H54 (cell line): ENCODE data around the gene PLEKHG4B.
"Not testable (repeated sequence)": the region's sequence is repeated elsewhere in the genome, so short reads cannot be mapped to it uniquely, and the experiment has no call there.

Experiments used
- DNase-seq: peaks from one replicate; pipeline ENCODE4 v3.0.0; 2011; ENCODE audit warnings: low spot score, mixed read lengths; ENCODE audit not compliant: insufficient read length
- FAIRE-seq: peaks from 3 replicates; lab custom pipeline; 2011; peaks lifted over from hg19 to GRCh38; lab: Jason Lieb, UNC
- POLR2A ChIP-seq: IDR thresholded peaks from 2 replicates; pipeline ENCODE4 v1.6.1; 2011; ENCODE audit warnings: low read depth, mild to moderate bottlenecking, low read length

Gene PLEKHG4B

GRCh38 chr5:218457-219291, 126.7 kb downstream of the PLEKHG4B start:
- DNase-seq = no peak
- FAIRE-seq = no peak

GRCh38 chr5:219460-219863, 127.5 kb downstream of the PLEKHG4B start:
- FAIRE-seq (no peak), DNase-seq (no peak)
- no peak for TF ChIP-seq POLR2A

More at GRCh38 chr5:218457-219291, 126.7 kb downstream of the PLEKHG4B start:
- TF ChIP-seq POLR2A = no peak

- no peak for DNase-seq
- TF ChIP-seq POLR2A = no peak
- FAIRE-seq = no peak
Measured at GRCh38 chr5:219991-220390, 128.0 kb downstream of the PLEKHG4B start.

- FAIRE-seq, DNase-seq: not testable (repeated sequence)
Measured at GRCh38 chr5:222951-223715, 131.2 kb downstream of the PLEKHG4B start.

GRCh38 chr5:223791-224190, 131.8 kb downstream of the PLEKHG4B start:
- DNase-seq = no peak
- TF ChIP-seq POLR2A = no peak

GRCh38 chr5:225334-225733, 133.4 kb downstream of the PLEKHG4B start:
- FAIRE-seq (no peak), DNase-seq (no peak)
- TF ChIP-seq POLR2A = no peak

More at GRCh38 chr5:223791-224190, 131.8 kb downstream of the PLEKHG4B start:
- FAIRE-seq = no peak

- DNase-seq, FAIRE-seq: not testable (repeated sequence)
Measured at GRCh38 chr5:227375-227774, 135.4 kb downstream of the PLEKHG4B start.

- no peak for TF ChIP-seq POLR2A
- FAIRE-seq (no peak), DNase-seq (no peak)
Measured at GRCh38 chr5:228886-229285, 136.9 kb downstream of the PLEKHG4B start.

GRCh38 chr5:230711-231110, 138.7 kb downstream of the PLEKHG4B start:
- FAIRE-seq = no peak
- DNase-seq = no peak
- no peak for TF ChIP-seq POLR2A

GRCh38 chr5:231661-232060, 139.7 kb downstream of the PLEKHG4B start:
- no peak for FAIRE-seq
- no peak for DNase-seq
- no peak for TF ChIP-seq POLR2A

GRCh38 chr5:233426-233825, 141.5 kb downstream of the PLEKHG4B start:
- FAIRE-seq, DNase-seq: not testable (repeated sequence)

GRCh38 chr5:234450-234849, 142.5 kb downstream of the PLEKHG4B start:
- no peak for FAIRE-seq
- no peak for DNase-seq

GRCh38 chr5:235527-235926, 143.6 kb downstream of the PLEKHG4B start:
- not testable (repeated sequence) for DNase-seq, FAIRE-seq

More at GRCh38 chr5:234450-234849, 142.5 kb downstream of the PLEKHG4B start:
- TF ChIP-seq POLR2A = no peak

GRCh38 chr5:237931-238330, 146.0 kb downstream of the PLEKHG4B start:
- not testable (repeated sequence) for DNase-seq, FAIRE-seq
